ENCODE data around the gene MKRN3. TPM values are rescaled to one million over a fixed set of nuclear protein-coding genes. Genes with fewer than 3 reads are reported as not detected.

MKRN3 gene
- total and polyA plus RNA-seq, 8 donors: 0.26 to 13.4 (median 2.1) TPM; not detected in 1

DNA sequence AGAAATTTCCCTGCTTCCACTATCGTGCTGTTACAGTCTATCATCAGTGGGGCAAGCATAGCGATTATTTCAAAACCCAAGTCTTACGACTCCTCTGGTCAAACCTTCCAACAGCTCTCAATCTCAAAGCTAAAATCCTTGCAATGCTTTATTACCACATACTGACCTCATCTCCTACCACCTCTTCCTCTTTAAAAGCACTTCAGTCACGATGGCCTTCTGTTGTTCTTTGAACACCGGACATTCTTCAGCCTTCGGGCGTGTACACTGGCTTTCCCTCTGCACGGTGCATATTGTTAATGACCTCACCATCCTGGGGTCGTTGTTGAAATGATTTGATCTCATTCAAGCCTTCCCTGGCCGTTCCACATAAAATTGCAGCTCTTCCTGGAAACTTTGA lies 51.1 kb downstream of the MKRN3 start:
- TF ChIP-seq, protein P1, sequence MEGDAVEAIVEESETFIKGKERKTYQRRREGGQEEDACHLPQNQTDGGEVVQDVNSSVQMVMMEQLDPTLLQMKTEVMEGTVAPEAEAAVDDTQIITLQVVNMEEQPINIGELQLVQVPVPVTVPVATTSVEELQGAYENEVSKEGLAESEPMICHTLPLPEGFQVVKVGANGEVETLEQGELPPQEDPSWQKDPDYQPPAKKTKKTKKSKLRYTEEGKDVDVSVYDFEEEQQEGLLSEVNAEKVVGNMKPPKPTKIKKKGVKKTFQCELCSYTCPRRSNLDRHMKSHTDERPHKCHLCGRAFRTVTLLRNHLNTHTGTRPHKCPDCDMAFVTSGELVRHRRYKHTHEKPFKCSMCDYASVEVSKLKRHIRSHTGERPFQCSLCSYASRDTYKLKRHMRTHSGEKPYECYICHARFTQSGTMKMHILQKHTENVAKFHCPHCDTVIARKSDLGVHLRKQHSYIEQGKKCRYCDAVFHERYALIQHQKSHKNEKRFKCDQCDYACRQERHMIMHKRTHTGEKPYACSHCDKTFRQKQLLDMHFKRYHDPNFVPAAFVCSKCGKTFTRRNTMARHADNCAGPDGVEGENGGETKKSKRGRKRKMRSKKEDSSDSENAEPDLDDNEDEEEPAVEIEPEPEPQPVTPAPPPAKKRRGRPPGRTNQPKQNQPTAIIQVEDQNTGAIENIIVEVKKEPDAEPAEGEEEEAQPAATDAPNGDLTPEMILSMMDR (IDR thresholded peaks at IDR 0.05): no peak
- Histone ChIP-seq H3K27ac (no peak overlapping the region), H3K27me3 (no peaks in the 10 kb centered on the region), H3K4me1 (no peaks in the 10 kb centered on the region), H3K36me3 (no peaks in the 10 kb centered on the region), H3K4me3 (no peak overlapping the region), H3K9me3 (peaks cover 0 to 7% of the 10 kb centered on the region in 2 donors)
- intact Hi-C loops (cut with DNase I): no loop called here
- ATAC-seq: peak; percentile 64
- DNase-seq: no peak

Small RNA genes within 50 kb of the gene (microRNA-seq; reads per million reads assigned to microRNA genes)
- 0 reads per million in 2 donors for gene MIR4508

Other genes starting within 250 kb of the MKRN3 start
- gene GOLGA6L26, start 231.5 kb upstream of the MKRN3 start, total RNA-seq: not detected
- gene GOLGA6L26, start 231.5 kb upstream of the MKRN3 start, polyA plus RNA-seq (ENCODE audit: insufficient read length in 6 of 6): not detected
- under 1 TPM; 0.29 to 0.38 TPM for gene GOLGA8S, start 210.9 kb upstream of the MKRN3 start, total RNA-seq
- 1 to 10 TPM in 5 of 6 donors, under 1 TPM in 1; 0.91 to 1.9 (median 1.4) TPM for gene GOLGA8S, start 210.9 kb upstream of the MKRN3 start, polyA plus RNA-seq (ENCODE audit: insufficient read length in 6 of 6)
- not detected for gene GOLGA6L2, start 118.4 kb upstream of the MKRN3 start, total RNA-seq
- not detected for gene GOLGA6L2, start 118.4 kb upstream of the MKRN3 start, polyA plus RNA-seq (ENCODE audit: insufficient read length in 6 of 6)
- 1 to 10 TPM in 1 of 2 donors, under 1 TPM in 1; 0.60 to 1.6 TPM for gene MAGEL2, start 82.2 kb downstream of the MKRN3 start, total RNA-seq
- gene MAGEL2, start 82.2 kb downstream of the MKRN3 start, polyA plus RNA-seq (ENCODE audit: insufficient read length in 6 of 6): 1 to 10 TPM; 3.3 to 5.1 (median 4.6) TPM
- gene NDN, start 121.6 kb downstream of the MKRN3 start, total RNA-seq: 10 to 100 TPM; 41.7 to 43.1 TPM
- 100 to 1,000 TPM in 2 of 6 donors, 10 to 100 TPM in 4; 89.1 to 114 (median 94.6) TPM for gene NDN, start 121.6 kb downstream of the MKRN3 start, polyA plus RNA-seq (ENCODE audit: insufficient read length in 6 of 6)